Hepatocyte (in vitro differentiated cells): ENCODE results near the gene VIPAS39.

ENCODE experiments used
- EZH2 ChIP-seq: fragments of 200-600 bp; sonication (generic); IDR thresholded peaks from 2 replicates; pipeline ENCODE4 v1.6.1; 2016; ENCODE audit warnings: antibody characterized with exemption, mild to moderate bottlenecking, borderline replicate concordance
- EZH2phosphoT487 ChIP-seq: fragments of 200-600 bp; sonication (generic); IDR thresholded peaks from one replicate; pipeline ENCODE4 v1.6.1; 2018; ENCODE audit warnings: antibody characterized with exemption, mild to moderate bottlenecking, low read depth, moderate library complexity; ENCODE audit not compliant: unreplicated experiment, severe bottlenecking
- TF ChIP-seq, protein P1 (sequence below): fragments of 200-600 bp; sonication (generic); IDR thresholded peaks from 2 replicates; pipeline ENCODE4 v1.5.1; 2016; ENCODE audit warnings: antibody characterized with exemption, mild to moderate bottlenecking; ENCODE audit not compliant: poor library complexity

DNA sequence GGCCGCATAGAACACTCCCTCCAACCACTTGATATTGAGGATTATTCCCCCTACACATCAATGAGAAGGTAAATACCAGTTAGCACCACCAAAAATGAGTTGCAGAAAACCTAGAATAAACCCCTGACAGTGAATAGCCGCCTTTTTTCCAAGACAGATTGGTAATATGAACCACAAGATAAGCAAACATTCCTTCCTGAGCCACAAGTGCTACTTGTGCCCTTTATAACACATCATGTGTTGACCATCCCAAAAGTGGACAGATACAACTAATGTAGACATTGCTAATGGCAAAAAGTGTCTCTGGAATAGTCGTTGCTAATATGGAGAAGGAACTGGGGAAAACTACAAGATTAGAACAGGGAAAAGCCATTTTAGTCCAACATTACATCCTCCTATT is 51.3 kb downstream of the VIPAS39 start:
- TF ChIP-seq, protein P1, sequence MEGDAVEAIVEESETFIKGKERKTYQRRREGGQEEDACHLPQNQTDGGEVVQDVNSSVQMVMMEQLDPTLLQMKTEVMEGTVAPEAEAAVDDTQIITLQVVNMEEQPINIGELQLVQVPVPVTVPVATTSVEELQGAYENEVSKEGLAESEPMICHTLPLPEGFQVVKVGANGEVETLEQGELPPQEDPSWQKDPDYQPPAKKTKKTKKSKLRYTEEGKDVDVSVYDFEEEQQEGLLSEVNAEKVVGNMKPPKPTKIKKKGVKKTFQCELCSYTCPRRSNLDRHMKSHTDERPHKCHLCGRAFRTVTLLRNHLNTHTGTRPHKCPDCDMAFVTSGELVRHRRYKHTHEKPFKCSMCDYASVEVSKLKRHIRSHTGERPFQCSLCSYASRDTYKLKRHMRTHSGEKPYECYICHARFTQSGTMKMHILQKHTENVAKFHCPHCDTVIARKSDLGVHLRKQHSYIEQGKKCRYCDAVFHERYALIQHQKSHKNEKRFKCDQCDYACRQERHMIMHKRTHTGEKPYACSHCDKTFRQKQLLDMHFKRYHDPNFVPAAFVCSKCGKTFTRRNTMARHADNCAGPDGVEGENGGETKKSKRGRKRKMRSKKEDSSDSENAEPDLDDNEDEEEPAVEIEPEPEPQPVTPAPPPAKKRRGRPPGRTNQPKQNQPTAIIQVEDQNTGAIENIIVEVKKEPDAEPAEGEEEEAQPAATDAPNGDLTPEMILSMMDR: no peak
- TF ChIP-seq EZH2phosphoT487: no peak
- no peak for TF ChIP-seq EZH2
